ENCODE data around the gene GOLGA6L2.
"Not testable (repeated sequence)": the region's sequence is repeated elsewhere in the genome, so short reads cannot be mapped to it uniquely, and the experiment has no call there.

Gene GOLGA6L2, protein sequence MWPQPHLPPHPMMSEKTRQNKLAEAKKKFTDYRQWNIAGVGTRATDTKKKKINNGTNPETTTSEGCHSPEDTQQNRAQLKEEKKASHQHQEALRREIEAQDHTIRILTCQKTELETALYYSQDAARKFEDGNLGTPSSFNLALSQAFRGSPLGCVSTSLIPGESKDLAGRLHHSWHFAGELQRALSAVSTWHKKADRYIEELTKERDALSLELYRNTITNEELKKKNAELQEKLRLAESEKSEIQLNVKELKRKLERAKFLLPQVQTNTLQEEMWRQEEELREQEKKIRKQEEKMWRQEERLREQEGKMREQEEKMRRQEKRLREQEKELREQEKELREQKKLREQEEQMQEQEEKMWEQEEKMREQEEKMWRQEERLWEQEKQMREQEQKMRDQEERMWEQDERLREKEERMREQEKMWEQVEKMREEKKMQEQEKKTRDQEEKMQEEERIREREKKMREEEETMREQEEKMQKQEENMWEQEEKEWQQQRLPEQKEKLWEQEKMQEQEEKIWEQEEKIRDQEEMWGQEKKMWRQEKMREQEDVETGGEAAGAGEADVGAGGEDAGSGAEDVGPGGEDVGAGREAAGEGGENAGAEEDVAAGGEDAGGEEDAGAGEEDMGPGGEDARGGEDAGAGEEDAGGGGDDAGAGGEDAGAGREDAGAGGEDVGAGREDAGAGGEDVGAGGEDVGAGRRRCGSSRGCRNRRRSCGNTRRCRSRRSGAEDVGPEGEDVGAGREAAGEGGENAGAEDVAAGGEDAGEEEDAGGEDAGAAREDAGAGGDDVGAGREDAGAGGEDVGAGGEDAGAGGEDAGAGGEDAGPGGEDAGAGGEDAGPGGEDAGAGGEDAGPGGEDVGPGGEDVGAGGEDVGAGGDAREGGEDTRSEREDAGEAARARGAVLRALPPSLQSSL

DNA sequence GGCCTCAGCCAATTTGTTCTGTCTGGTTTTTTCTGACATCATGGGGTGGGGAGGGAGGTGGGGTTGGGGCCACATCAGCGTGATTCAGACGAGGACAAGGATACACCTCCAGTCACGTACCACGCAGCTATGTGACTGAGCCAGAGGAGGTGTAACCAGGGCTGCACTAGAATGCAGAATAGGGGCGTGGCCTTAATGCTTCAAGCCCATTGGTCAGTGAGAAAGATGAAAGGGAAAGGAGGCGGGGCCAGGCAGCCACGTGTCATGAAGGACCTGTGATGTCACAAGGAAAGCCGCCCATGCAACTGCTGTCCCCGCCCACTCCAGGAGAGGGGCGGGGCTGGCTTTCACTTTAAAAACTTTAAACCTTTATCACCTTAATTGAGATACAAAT is at the start of gene GOLGA6L2:
TSS of gene GOLGA6L2 (minus strand) at position 137 of the 394 bp plus-strand sequence. CDS start at position 75, 62 bp downstream.
- DNase-seq (ENCODE audit: low read depth in 4 of 4, low spot score in 1 of 4) = no peak

DNA sequence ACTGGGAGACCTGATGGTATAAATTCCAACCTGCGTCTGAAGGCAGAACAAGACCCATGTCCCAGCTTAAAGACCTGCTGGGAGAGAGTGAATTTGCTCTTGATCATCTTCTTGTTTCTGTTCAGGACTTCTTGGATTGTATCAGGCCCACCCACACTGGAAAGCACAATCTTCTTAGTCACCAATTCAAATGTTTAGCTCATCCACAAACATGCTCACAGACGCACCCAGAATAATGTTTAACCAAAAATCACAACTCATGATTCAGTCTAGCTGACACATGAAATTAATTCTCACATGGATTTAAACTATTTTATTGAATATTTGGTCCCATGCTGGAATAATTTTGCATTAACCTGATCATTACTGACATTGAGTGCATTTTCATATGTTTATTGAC is 37.8 kb upstream of the GOLGA6L2 start:
- no peak for DNase-seq (ENCODE audit: low read depth in 4 of 4, low spot score in 1 of 4)

DNA sequence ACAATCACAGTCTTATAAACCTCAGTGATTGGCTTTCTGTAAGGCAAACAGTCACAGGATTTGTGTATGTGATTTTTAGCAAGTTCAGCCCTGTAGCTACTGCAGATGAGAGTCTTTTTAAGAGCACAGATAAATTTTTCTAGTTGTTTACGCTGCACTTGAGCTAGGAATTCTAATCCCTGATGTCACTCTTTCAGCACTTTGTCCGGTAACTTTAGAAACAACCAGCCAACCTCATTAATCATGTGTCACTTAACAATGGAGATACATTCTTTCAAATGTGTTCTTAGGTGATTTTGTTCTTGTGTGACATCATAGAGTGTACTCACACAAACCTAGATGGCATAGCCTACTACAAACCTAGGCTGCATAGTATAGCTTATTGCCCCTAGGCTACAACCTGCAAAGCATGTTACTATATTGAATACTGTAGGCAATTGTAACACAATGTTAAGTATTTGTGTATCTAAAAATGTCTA is 36.8 kb upstream of the GOLGA6L2 start:
- DNase-seq (ENCODE audit: low read depth in 4 of 4, low spot score in 1 of 4) = no peak

DNA sequence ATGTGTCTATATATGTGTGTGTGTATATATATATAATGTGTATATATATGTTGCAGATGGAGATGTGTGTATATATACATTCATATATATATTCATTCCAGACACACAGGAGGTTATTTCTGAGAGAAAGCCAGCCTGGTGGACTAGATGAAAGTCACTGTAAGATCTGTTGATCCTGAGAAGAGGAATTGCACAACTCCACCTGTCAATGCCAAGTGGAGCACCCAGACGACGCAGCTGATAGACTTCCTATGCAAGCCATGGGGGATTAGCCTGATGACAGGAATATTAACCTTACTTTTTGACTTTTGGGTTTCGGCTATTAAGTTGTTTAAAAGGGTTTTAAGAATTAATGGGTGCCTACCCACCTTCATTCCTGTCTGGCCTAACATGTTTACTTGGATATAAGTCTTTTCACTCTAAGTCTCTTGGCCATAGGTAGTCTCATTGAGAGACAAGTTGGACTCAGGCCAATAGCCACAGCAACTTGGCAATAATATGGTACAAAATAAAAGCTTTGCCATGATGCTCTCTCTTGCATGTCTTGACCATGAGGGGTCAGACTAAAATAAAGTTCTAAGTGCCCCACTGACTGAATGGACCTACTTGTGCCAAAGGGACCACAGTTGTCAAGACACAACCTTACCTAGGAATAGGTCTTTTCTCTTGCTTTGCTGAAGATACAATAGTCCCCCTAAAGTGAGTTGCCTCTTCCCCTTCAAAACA is 35.9 kb upstream of the GOLGA6L2 start:
- DNase-seq (ENCODE audit: low read depth in 4 of 4, low spot score in 1 of 4) = no peak

DNA sequence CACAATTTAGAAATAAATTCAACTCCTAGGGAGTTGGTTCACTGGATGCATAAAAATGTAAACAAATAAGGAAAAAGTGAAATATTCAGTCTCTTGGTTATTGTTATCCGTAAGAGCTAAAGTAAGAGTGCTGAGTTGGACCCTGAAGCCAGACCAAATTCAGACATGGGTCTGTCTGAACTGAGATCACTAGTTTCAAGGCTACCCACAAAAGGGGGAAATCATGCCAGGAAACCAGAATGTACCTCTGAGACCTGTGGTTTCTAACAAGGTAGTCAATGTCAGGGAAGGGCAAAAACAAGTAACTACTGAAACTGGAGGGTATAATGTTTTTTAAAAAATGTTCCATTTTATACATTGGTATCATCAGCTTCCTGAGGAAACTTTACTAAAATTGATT is 35.2 kb upstream of the GOLGA6L2 start:
- no peak for DNase-seq (ENCODE audit: low read depth in 4 of 4, low spot score in 1 of 4)

DNA sequence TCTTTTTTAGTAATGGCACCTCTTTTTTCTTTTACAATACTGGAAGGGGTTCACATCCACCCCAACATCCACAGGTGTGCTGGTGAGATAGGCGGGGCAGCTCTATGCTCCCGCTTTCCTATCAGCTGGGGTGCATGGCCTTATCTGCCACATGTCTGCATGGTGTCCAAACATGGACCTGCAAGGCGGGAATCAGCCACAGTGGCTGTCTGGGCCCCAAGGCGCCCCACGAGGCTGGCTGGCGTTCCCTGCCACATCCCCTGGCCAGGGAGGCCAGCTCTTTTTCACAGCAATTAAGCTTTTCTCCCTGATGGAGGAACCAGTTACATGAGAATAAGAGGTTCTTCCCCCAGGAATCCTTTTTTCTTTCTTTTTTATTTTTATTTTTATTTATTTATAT is 30.9 kb upstream of the GOLGA6L2 start:
- no peak for DNase-seq (ENCODE audit: low read depth in 4 of 4, low spot score in 1 of 4)

DNA sequence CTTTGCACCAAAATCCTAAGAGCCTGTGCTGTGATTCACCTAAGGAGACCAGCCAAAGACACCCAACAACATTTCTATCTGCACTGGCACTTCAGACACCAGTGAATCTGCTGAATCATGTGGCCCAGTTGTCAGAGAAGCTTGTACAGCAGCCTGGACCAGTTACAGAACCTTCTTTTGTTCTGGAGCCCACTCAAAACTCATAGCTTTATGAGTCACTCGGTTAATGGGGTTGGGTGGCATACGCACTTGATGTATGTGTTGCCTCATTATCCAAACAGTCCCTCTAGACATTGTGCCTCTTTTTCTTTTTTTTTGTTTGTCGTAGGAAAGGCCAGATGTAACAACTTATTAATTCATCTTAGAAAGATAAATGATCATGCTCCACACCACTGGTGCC is 25.6 kb upstream of the GOLGA6L2 start:
- DNase-seq (ENCODE audit: low read depth in 4 of 4, low spot score in 1 of 4) = no peak

DNA sequence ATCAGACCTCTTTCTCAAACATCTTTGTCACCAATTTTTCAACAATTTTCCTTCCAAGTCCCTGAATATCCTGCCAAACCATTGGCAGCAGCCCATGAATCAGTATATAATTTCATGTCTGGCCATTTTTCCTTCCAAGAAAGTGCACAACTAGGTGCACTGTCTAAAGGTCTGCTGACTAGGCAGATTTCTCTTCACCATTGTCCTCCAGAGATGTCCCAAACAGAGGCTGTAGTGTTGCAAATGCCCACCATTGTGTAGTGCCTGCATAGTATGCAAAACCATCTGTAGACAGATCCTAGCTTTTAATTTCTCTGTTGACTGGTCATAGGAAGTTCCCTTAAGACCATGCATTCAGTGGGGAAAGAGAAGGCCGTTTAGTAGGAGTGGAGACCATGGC is 25.0 kb upstream of the GOLGA6L2 start:
- DNase-seq (ENCODE audit: low read depth in 4 of 4, low spot score in 1 of 4) = no peak

DNA sequence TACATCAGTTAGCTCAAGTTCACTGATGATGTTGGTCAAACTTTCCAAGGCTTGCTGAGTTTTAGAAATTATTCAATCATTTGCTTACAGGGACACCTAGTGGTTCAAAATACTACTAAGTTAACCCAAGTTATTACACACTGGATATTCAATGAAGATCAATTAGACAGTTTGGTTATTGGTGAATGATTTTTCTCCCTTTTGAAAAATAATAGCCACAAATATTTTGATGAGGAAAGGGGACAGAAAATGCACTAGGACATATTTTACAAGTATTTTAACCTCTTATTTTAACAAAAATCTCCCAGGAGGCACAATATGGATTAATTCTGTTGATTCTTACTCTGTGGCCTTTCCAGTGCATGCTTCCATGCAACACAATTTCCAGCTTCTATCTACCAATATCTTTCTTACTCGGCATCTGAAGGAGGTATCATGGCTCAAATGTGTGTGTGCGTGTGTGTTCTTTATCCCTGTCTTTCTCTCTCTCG is 20.1 kb upstream of the GOLGA6L2 start:
- DNase-seq (ENCODE audit: low read depth in 4 of 4, low spot score in 1 of 4) = no peak

DNA sequence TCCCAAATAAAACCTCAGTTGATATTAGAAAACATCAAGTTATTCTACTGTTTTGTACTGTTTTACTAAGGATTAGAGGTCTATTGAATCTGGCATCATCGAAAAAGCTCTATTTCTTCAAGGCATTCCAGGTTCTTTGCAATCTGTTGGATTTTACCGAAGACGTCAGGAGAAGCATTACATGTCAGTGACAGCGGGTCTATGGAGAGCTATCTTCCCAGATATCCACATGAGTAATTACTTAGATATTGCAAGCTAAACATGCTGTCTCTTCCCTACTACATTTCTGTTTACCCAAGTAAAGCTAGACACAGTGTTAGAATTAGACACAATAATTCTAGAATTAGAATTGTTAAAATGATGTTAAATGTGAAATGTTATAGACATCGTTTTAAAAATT is 10.8 kb upstream of the GOLGA6L2 start:
- DNase-seq (ENCODE audit: low read depth in 4 of 4, low spot score in 1 of 4) = no peak

DNA sequence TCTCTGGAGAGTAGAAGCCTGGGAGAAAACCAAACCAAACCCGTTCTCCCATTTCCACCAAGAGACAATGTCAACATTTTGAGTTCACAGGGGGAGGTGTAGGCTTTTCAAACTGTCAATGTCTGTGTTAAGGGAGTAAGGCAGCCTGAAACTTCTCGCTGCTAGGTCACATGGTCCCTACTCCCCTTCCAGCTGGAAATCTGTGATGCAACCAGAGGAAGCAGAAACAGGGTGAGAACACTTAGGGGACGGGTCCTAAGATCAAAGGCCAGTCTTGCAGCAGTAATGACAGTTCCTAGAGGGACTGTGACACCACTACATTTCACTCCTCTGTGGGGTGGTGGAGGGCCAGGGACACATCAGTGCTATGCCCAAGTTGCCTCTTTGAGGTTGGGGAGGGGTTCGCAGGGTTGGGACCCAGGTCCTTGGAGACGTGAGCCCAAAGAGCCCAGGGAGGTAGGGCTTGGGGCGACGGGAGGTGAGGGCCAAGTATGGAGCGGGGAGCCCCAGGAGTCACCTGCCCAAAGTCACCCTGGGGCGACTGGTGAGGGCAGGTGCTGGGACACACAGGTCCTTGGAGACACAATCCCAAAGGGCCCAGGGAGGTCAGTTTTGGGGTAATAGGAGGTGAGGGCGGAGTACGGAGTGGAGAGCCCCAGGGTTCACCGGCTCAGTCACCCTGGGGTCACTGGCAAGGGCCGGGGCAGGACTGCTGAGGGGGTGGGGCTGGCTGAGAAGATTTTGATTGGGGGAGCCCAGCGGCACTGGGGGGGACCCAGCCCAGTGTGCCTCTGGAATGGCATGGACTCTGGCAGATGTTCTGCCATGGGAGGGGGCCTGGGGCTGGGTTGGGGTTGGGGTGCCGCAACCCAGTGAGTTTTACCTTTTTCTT is 582 bp downstream of the GOLGA6L2 start:
- no peak for DNase-seq (ENCODE audit: low read depth in 4 of 4, low spot score in 1 of 4)

DNA sequence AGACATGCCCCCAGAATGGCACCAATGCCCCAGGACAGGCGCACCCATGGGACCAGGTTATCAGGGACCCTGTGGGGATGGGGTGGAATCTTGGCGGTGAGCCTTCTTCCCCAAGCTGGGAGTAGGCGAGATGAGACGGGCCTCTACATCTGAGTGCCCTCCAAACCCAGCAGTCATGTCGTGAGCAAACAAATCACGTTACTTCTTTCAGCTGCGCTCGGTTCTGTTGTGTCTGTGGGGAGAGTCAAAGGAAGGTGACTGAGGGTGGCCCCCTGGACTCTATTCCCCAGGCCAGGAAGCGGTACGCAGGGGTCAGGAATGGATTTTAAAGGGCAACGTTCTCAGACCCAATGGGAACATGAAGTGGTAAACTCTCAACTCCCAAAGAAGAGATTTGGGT is 2.8 kb downstream of the GOLGA6L2 start:
- no peak for DNase-seq (ENCODE audit: low read depth in 4 of 4, low spot score in 1 of 4)

DNA sequence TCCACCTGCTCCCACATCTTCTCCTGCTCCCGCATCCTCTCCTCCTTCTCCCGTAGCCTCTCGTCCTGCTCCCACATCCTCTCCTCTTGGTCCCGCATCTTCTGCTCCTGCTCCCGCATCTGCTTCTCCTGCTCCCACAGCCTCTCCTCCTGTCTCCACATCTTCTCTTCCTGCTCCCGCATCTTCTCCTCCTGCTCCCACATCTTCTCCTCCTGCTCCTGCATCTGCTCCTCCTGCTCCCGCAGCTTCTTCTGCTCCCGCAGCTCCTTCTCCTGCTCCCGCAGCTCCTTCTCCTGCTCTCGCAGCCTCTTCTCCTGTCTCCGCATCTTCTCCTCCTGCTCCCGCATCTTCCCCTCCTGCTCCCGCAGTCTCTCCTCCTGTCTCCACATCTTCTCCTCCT is 5.8 kb downstream of the GOLGA6L2 start:
- no peak for DNase-seq (ENCODE audit: low read depth in 4 of 4, low spot score in 1 of 4)

DNA sequence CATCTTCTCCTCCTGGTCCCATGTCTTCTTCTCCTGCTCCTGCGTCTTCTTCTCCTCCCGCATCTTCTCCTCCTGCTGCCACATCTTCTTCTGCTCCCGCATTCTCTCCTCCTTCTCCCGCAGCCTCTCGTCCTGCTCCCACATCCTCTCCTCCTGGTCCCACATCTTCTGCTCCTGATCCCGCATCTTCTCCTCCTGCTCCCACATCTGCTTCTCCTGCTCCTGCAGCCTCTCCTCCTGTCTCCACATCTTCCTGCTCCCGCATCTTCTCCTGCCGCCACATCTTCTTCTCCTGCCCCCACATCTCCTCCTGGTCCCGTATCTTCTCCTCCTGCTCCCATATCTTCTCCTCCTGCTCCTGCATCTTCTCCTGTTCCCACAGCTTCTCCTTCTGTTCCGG is 6.4 kb downstream of the GOLGA6L2 start:
- no peak for DNase-seq (ENCODE audit: low read depth in 4 of 4, low spot score in 1 of 4)

DNA sequence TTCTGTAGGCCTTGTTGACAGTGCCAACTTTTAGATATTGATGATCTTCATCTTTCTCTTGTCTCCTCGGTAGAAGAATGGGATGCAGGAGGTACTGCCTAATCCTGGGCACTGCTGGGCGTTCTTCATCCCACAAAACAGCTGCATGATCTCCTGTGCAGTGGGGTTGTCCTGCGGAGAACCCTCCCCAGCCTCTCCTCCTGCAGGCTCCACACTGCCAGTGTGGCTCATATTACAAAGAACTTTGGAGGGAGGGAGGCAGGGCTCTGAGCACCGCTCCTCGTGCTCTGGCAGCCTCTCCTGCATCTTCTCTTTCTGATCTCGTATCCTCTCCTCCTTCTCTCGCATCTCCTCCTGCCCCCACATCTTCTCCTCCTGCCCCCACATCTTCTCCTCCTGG is 7.5 kb downstream of the GOLGA6L2 start:
- DNase-seq (ENCODE audit: low read depth in 4 of 4, low spot score in 1 of 4) = no peak

DNA sequence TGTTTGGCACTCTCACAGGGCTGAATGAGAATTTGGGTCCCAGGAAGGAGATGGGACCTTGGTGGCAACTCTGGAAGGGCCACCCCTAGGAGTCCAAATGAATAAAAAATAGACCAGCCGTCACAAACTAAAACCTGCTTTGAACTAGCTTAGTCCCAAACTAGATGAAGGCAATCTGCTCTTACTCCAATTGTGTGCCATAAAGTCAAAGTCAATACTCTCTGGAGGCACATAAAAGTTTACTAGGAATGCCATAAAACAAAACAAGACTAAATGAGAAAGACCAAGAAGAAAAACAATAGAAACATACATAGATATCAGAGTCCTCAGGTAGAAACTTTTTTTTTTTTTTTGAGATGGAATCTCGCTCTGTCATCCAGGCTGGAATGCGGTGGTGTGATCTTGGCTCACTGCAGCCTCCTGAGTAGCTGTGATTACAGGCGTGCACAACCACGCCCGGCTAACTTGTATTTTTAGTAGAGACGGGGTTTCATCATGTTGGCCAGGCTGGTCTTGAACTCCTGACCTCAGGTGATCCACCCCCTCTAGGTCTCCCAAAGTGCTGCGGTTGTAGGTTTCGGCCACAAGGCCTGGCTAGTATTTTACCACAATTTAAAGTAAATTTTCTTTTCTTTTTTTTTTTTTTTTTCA is 8.1 kb downstream of the GOLGA6L2 start:
- no peak for DNase-seq (ENCODE audit: low read depth in 4 of 4, low spot score in 1 of 4)

DNA sequence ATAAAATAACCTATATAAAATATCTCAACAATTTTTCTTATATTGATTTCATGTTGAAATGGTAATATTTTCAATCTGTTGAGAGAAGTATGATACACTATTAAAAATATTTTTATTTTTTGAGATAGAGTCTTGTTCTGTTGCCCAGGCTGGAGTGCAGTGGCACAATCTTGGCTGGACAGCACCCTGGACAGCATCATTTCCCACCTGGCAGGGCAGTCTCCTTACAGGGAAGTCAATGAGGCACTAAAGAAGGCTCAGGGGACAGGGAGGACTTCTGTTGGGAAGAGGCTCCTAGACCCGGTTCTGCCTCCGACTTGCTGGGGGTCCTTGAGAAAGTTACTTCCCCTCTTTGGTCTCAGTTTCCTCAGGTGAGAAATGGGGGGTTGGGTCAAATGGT is 9.4 kb downstream of the GOLGA6L2 start:
- no peak for DNase-seq (ENCODE audit: low read depth in 4 of 4, low spot score in 1 of 4)

DNA sequence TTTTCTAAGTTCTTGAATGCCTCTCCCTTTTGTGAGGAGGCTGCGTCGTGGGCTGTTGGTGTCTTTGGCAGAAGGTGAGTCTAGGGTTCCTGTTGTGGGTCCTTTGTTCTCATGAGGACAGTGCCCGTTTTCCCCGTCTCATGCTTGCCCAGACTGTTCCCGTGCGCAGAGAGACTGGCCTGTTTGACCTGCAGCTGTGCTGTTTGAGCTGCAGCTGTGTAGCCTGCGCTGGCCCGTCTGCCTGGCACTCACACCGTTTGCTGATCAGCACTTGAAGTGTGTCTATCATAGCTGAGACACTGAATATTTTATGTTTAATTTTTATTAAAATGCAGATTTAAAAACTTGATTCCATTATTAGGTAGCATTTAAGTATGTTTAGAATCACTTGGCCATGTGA is 9.9 kb downstream of the GOLGA6L2 start:
- no peak for DNase-seq (ENCODE audit: low read depth in 4 of 4, low spot score in 1 of 4)

DNA sequence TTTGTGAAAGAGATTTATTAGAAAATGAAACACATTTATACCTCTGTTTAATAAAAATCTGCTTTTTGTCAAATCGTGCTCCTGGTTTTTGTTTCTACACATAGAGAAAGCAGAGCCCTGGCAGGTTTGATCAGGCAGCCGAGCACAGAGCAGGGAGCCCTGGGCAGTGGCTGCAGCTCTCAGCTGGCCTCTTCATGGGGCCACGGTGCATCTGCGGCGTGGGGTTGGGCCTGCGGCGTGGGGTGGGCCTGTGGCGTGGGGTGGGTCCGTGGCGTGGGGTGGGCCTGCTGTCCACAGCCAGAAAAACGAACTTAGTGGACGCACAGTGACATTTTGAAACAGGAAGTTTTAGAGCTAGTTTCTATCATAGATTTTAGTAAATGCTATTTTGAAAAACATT is 10.6 kb downstream of the GOLGA6L2 start:
- no peak for DNase-seq (ENCODE audit: low read depth in 4 of 4, low spot score in 1 of 4)

DNA sequence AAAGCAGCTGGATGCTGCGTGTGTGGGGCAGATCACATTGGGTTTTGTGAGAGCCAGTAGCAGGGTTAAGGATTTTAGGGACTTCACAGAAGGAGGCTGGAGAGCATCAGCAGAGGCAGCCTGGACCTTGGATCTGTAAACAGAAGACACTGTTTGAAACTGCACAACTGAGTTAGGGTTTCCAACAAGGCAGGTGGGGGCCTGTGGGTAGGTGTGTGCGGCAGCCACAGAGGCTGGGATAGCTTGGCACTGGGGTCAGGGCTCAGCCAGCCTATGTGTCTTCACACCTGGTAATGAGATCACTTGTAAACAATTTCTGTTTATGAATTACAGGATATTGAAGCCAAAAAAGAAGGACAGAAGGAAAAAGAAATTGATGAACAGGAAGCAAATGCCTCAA is 12.3 kb downstream of the GOLGA6L2 start:
- not testable (repeated sequence) for DNase-seq (ENCODE audit: low read depth in 4 of 4, low spot score in 1 of 4)
